Measurements from ENCODE around the gene GPR52.

GRCh38 chr1:174406421-174406820 lies 41.3 kb upstream of the GPR52 start:
- TF ChIP-seq CTCF (IDR thresholded peaks at IDR 0.05) = no peak
- no peak for TF ChIP-seq POLR2A (IDR thresholded peaks at IDR 0.05)
